HG03460 (cell line): Measurements from ENCODE around the gene SLC16A10.
"Not testable (repeated sequence)": the region's sequence is repeated elsewhere in the genome, so short reads cannot be mapped to it uniquely, and the experiment has no call there.

ENCODE experiments used
- ATAC-seq: cut with Tn5 transposase; IDR thresholded peaks from one replicate; pipeline ENCODE4 v1.9.1; 2021; ENCODE audit not compliant: unreplicated experiment

SLC16A10 gene

DNA sequence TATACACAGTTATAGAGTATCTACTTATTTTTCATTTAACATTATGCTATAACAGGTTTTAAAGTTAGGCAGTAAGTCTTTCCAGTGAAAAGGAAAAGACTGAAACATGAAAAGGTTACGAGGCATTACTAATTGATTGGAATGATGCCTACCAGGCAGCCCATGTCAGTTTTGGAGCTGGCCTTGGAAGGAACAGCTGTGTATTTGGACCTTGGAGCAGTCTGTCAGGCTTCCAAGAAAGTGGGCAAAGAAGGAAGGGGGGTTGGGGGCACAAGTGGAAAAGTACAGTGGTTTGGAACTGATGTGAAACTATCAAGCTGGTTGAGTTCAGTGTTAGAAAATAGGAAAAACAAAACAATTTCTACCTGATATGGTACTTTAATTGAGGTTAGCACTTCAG is 41.7 kb downstream of the SLC16A10 start:
- ATAC-seq: no peak

DNA sequence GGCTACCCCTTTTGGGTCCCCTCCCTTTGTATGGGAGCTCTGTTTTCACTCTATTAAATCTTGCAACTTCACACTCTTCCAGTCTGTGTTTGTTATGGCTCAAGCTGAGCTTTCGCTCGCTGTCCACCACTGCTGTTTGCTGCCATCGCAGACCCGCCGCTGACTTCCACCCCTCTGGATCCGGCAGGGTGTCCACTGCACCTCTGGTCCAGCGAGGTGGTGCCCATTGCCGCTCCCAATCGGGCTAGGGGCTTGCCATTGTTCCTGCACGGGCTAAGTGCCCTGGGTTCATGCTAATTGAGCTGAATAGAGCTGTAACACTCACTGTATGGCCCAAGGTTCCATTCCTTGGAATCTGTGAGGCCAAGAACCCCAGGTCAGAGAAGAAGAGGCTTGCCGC is 43.7 kb downstream of the SLC16A10 start:
- ATAC-seq: not testable (repeated sequence)

DNA sequence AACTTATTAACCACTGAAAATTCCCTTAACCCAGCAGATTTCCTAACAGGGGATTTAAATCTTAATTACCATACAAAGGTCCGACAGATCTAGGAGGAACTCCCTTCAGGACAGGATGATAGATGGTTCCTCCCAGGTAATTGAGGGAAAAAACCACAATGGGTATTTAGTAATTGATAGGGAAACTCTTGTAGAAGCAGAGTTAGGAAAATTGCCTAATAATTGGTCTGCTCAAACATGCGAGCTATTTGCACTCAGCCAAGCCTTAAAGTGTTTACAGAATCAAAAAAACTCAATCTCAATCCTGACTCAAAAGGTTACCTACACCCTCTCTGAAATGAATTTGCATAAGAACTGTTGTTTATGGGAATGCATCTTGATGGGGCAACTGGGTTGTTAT is 45.4 kb downstream of the SLC16A10 start:
- ATAC-seq: not testable (repeated sequence)

DNA sequence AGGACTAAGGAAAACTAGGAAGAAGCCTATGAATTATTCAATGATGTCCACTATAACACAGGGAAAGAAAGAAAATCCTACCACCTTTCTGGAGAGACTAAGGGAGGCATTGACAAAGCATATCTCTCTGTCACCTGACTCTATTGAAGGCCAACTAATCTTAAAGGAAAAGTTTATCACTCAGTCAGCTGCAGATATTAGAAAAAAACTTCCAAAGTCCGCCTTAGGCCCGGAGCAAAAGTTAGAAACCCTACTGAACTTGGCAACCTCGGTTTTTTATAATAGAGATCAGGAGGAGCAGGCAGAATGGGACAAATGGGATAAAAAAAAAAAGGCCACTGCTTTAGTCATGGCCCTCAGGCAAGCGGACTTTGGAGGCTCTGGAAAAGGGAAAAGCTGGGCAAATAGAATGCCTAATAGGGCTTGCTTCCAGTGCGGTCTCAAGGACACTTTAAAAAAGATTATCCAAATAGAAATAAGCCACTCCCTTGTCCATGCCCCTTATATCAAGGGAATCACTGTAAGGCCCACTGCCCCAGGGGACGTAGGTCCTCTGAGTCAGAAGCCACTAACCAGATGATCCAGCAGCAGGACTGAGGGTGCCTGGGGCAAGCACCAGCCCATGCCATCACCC is 47.0 kb downstream of the SLC16A10 start:
- not testable (repeated sequence) for ATAC-seq

DNA sequence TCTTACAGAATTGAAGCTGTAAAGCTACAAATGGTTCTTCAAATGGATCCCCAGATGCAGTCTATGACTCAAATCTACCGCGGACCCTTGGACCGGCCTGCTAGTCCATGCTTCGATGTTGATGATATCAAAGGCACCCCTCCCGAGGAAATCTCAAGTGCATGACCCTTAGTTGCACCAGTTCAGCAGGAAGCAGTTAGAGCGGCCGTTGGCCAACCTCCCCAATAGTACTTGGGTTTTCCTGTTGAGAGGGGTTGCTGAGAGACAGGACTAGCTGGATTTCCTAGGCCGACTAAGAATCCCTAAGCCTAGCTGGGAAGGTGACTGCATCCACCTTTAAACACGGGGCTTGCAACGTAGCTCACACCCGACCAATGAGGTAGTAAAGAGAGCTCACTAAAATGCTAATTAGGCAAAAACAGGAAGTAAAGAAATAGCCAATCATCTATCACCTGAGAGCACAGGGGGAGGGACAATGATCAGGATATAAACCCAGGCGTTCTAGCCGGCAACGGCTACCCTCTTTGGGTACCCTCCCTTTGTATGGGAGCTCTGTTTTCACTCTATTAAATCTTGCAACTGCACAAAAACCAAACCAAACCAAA is 50.3 kb downstream of the SLC16A10 start:
- ATAC-seq: not testable (repeated sequence)

DNA sequence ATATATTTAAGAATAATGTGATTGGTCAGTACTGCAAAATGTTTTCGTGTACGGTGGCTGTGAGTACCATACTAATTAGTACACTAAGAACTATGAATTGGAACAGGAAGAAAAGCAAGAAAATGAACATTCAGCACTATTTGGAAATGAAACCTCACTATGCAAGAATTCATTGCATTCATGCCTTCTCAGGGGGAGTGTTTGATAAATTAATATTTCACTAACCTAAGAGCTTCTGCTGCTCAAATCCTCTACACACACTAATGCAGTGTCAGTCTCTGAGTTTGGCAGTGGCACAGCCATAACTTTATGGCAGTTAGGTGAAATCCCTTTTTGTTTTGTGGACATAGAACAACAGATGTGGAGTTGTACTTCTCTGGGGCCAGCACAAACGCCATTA is 60.1 kb downstream of the SLC16A10 start:
- ATAC-seq: no peak

DNA sequence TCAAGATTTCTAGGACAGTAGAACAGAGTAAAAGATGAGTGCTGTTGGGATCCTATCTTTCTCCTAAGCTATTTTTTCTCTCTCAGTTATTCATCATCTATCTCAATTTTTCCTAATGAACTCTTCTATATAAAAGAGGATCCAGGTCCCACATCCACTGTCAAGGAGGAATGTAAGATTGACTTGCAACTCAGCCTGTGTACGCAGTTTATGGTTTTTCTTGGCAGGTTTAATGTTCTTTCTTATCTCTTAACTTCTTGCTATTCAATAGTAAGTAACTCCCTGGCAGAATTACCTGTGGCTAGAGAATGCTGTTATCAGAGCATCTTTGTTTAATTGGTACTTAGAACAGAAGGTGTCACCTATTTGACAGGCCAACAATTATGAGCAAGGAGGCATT is 60.8 kb downstream of the SLC16A10 start:
- ATAC-seq: no peak

DNA sequence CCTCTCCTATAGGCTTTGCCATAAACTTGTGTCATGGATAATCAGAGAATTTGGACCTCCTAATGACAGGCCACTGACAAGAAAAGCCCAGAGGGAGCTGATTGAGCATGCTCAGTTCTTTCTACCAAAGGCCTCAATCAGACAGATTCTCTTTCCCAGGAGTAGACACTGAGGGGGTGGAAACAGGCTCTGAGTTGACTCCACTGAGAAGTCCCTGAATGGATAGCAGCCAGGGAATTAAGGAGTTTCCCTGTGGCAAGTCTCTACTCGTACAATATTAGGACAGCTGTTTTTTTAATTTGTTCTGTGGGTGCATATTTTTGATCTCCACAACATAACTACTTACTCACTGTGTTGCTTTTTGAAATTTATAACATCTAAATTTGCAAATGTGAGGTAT is 63.3 kb downstream of the SLC16A10 start:
- no peak for ATAC-seq

DNA sequence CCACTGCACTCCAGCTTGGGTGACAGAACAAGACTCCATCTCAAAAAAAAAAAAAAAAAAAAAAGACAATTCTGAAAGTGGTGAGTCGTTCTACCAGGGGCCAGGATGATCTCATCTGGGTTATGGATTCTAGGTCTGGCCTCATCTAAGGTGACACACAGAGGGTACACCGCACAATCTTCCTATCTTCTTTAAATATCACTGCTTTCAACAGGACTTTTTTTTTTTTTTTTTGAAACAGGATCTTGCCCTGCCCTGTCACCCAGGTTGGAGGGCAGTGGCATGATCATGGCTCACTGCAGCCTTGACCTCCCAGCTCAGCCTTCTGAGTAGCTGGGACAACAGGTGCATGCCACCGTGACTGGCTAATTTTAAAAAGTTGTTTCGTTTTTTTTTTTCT is 67.7 kb downstream of the SLC16A10 start:
- no peak for ATAC-seq

DNA sequence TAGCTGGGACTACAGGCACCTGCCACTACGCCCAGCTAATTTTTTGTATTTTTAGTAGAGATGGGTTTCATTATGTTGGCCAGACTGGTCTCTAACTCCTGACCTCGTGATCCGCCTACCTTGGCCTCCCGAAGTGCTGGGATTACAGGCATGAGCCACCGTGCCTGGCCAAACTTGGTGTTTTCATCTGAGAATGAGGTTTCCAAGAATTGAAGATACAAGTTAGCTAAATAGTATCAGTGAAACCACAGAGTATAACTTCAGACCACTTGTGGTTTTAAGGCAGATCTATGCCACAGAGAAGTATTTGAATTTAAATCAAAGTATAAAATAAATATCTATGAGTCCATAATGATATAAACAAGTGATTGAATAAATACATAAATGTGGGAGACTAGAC is 70.1 kb downstream of the SLC16A10 start:
- ATAC-seq: no peak

DNA sequence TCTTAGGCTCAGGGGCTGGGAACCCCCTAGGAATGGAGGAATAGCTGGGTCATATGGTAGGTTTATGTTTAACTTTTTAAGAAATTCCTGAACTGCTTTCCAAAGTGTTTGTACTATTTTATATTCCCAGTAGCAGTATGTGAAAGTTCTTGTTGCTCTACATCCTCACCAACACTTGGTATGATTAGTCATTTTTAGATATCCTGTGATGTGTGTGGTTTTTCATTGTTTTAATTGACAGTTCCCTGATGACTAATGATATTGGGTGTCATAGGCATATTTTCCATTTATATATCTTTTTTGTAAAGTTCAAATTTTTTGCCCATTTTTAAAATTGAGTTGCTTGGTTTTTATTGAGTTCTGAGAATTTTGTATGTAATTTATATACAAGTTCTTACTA is 72.3 kb downstream of the SLC16A10 start:
- no peak for ATAC-seq

DNA sequence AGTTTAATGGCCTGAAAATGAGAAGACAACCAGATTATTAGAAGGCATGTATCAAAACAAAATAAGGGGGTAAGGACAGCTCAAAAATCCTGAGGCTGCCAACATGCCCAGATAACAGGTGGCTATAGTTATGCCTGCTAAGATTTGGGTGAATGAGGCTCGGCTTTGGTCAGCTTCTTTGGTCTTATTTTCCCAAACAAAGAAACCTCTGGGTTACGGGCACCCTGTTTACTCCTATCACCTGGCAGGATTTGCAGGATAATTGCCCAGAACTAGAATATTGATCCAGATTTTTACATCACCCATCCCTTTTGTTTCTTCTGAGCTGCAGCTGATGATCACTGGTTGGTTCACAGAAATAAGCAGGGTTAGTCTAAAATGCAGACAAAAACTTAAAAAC is 74.3 kb downstream of the SLC16A10 start:
- no peak for ATAC-seq

DNA sequence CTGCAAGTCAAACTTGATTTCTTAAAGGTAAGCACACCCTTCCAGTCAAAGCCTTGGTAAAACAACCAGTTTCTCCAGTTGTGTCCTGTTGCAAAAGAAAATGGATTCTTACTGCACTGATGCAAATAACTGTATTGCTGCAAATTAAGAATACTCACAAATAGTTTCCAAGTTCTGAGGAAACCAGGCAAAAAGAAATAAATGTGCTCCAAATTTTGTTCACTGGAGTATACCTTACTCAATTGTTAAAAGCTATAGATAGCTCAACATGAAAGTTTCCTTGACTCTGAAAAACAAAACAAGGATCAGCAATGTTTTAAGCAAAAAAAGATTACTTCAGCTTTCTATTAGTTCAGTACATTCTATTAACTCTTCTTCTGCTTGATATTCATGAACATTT is 75.2 kb downstream of the SLC16A10 start:
- ATAC-seq: no peak

DNA sequence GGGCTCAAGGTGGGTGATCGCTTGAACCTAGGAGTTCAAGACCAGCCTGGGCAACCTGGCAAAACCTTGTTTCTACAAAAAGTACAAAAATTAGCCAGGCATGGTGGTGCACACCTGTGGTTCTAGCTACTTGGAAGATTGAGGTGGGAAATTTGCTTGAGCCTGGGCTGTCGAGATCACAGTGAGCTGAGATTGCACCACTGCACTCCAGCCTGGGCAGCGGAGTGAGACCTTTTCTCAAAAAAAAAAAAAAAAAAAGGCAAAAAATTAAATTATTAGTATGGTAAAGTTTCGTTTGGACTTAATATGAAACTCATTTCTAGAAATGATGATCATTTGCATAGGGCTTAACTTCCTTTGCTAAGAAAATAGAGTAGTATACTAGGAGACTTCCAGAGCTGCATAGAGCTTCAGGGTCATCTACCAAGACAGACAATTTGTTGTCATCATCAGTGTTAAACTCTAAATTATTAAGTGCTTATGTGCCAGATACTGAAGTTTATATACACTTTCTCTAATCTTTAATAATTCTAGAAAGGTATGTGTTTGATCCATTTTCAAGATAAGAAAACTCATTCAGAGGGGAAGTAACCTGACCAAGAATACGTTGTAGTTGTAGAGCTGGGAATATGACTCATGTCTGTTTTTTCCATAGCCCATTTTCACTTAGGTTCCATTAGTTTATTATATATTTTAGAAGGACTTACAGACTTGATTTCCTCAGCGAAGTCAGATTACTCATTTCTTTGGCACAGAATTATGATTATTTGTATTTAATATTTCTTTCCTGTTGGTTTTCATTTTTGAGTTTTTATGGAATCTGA is 84.5 kb downstream of the SLC16A10 start:
- no peak for ATAC-seq

DNA sequence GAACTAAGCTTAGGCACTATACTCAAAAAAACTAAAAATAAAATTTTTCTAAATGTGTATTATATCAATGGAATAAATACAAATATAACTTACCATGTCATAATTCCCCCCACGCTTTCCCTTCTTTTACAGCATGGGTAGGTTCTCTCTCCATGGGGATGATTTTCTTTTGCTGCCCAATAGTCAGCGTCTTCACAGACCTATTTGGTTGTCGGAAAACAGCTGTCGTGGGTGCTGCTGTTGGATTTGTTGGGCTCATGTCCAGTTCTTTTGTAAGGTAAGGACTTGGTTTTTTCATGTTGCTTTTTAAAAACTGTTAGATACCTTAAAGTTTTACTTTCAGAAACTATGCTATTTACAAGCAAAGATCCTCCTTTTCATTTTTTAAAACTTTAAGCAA is 85.3 kb downstream of the SLC16A10 start:
- no peak for ATAC-seq

DNA sequence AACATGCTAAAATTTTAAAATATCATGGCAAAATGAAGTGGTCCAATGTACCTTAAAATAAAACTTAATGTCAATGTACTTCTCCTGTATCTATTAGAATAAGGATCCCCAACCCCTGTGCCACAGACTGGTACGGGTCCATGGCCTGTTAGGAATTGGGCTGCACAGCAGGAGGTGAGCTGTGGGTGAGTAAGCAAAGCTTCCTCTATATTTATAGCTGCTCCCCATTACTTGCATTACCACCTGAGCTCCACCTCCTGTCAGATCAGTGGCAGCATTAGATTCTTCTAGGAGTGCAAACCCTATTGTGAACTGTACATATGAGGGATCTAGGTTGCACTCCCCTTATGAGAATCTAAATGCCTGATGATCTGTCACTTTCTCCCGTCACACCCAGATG is 86.0 kb downstream of the SLC16A10 start:
- ATAC-seq: no peak

DNA sequence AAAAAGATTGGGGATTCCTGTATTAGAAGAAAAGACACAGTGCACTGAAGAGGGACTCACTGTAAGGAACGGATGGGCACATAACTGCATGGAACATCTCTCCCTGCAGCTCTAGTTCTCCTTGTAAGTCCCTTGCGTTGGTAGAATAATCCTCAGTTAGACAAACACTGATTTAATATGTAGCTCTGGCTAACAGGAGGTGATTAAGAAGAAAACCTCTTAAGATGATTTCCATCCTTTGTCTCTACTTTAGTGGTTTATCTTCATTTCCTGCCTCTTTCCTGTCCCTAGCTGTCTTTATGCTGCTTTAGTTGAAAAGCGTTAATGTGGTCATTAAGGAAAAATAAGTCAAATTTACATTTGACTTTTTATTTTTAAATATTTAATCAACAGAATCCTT is 86.6 kb downstream of the SLC16A10 start:
- ATAC-seq: no peak

DNA sequence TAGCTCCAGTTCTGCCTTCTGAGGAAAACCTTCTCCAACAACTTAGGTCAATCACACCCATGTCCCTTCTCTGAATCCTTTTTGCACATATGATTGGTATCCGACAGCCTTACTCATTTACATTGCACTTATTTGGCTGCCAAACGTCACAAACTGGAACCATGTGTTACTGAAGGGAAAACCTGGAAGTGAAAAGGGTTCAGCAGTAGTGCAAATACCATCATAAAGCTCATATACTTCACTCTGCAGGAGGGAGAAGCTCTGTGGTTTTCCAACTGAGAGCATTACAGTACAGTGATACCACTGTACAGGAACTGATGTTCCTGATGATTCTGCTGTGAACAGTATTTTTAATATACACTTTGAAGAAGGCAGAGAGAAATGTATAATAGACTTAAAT is 87.8 kb downstream of the SLC16A10 start:
- ATAC-seq: no peak

DNA sequence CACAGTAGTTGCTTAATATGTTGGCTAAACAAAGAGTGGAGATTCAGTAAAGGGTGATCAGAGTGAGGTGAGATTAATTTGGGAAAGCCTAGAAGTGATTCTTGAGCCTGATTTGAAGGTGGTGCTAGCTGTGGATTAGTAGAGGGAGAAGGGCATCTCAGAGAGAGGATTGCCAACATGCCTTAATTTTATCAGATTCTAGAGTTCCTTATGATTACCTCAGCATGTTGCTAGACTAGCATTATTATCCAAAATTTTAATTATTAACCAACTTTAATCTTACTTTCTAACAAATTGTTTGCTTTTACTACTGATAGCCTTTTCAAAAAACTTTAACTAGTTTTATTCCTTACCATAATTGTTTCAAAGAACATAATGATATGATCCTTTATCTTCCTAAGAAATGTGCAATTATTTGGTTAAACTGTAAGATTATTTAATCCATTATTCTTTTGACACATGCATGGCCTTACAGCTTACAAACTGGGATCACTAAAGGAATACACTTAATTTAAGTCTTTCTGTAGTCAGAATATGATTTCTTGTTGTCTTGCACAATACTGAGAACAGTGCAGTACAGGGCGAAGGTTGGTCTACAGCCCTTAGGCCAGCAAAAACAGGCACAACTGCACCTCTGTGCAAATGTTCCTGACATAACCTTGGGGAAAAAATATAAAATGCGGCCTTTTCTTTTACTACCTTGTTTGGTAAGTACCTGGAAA is 88.9 kb downstream of the SLC16A10 start:
- no peak for ATAC-seq

DNA sequence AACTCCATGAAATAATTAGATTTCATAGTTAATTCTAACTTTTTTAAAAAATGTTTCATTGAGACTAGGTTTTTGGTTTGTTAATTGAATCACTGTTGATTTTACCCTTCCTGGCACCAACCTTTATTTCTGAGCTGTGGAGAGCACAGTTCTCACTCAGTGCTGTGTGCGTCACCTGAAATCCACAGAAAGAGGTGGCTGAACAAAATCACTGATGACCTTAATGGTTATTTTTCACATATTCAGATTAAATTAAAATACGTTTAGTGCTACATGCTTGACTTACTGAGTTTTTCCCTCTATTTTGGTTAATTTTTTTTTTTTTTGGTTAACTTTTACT is 89.4 kb downstream of the SLC16A10 start:
- ATAC-seq: no peak

DNA sequence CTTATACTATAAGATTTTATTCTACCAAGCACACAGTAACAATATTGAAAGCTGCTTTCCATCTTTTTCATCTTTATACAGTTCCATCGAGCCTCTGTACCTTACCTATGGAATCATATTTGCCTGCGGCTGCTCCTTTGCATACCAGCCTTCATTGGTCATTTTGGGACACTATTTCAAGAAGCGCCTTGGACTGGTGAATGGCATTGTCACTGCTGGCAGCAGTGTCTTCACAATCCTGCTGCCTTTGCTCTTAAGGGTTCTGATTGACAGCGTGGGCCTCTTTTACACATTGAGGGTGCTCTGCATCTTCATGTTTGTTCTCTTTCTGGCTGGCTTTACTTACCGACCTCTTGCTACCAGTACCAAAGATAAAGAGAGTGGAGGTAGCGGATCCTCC is 89.8 kb downstream of the SLC16A10 start:
- no peak for ATAC-seq
